Measurements from ENCODE around the gene ZNF791.

ZNF791 gene

DNA sequence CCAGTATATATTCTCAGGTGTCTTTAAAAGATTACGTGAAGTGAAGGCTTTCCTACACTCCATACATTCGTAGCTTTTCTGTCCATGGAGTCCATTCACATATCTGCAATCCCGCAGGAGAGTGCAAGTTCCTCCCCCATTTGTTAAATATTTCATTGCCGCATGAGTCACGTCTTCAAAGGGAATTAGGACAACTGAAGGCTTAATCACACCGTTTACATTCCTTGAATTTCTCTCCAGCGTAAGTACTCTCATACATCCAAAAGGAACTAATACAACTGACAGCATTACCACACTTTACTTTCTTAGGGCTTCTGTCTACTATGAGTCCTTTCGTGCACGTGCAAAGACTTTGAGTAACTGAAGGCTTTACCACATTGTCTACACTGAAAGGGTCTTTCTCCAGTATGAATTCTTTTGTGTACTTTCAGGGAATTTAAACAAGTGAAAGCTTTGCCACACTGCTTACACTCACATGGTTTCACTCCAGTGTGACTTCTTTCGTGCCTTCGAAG lies 30.5 kb upstream of the ZNF791 start:
- TF ChIP-seq PRDM1 (tag by site-specific recombination; IDR thresholded peaks at IDR 0.05) (peak; percentile 66), SCRT2 (tag by site-specific recombination; IDR thresholded peaks at IDR 0.05) (no peak)
- CTCF ChIA-PET, result no interaction called here
- POLR2A ChIA-PET, result no interaction called here
- Histone ChIP-seq H3K4me1 (ENCODE audit: control insufficient read depth, insufficient read depth, low read length) (no peaks in the 10 kb centered on the region), H3K36me3 (ENCODE audit: control insufficient read depth in 2 of 2, insufficient read depth in 1 of 2, low read length in 2 of 2) (peaks cover 8 to 47% of the 10 kb centered on the region in 2 experiments; a peak in 2 of 3 replicates), H3K27ac (ENCODE audit: extremely low read depth, low read depth, low read length) (no peak overlapping the region), H3K9me3 (ENCODE audit: control insufficient read depth, insufficient read depth, low read depth, low read length) (no peaks in the 10 kb centered on the region), H3K4me3 (ENCODE audit: low read depth, low read length) (no peak overlapping the region)

DNA sequence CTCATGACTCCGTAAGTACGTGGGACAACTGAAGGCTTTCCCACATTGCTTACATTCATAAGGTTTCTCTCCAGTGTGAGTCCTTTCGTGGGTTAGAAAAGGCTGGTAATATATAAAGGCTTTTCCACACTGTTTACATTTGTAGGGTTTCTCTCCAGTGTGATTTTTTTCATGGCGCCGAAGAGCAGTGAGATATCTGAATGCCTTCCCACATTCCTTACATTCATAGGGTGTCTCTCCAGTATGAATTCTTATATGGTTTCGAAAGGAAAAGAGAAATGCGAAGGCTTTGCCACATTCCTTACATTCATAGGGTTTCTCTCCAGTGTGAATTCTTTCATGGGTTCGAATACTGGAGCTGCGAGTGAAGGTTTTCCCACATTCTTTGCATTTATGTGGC lies 29.6 kb upstream of the ZNF791 start:
- no peak for TF ChIP-seq ZNF274 (IDR thresholded peaks at IDR 0.05; ENCODE audit: low read length)
- TF ChIP-seq ZNF274 (tag by site-specific recombination; IDR thresholded peaks at IDR 0.05; ENCODE audit: borderline replicate concordance), result peak; percentile 83; the same call in 1 of the 2 replicates
- no peak for TF ChIP-seq ZNF266 (tag by site-specific recombination; IDR thresholded peaks at IDR 0.05; ENCODE audit: low read depth)
- no peak for TF ChIP-seq SP2 (tag by site-specific recombination; IDR thresholded peaks at IDR 0.05)
- no peak for TF ChIP-seq HOXC10 (CRISPR knock-in tag; IDR thresholded peaks at IDR 0.05)
- peak; percentile 95 for TF ChIP-seq SETDB1 (IDR thresholded peaks at IDR 0.05; ENCODE audit: insufficient read length, low read length)
- no peak for TF ChIP-seq ZBTB48 (tag by site-specific recombination; IDR thresholded peaks at IDR 0.05)
- TF ChIP-seq, protein P1, sequence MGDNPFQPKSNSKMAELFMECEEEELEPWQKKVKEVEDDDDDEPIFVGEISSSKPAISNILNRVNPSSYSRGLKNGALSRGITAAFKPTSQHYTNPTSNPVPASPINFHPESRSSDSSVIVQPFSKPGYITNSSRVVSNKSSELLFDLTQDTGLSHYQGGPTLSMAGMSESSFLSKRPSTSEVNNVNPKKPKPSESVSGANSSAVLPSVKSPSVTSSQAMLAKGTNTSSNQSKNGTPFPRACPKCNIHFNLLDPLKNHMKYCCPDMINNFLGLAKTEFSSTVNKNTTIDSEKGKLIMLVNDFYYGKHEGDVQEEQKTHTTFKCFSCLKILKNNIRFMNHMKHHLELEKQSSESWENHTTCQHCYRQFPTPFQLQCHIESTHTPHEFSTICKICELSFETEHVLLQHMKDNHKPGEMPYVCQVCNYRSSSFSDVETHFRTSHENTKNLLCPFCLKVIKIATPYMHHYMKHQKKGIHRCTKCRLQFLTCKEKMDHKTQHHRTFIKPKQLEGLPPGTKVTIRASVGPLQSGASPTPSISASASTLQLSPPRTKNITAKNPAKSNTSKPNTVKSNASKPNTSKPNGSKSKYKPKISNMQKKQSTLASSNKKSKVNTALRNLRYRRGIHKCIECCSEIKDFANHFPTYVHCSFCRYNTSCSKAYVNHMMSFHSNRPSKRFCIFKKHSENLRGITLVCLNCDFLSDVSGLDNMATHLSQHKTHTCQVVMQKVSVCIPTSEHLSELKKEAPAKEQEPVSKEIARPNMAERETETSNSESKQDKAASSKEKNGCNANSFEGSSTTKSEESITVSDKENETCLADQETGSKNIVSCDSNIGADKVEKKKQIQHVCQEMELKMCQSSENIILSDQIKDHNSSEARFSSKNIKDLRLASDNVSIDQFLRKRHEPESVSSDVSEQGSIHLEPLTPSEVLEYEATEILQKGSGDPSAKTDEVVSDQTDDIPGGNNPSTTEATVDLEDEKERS (tag by site-specific recombination; IDR thresholded peaks at IDR 0.05), result no peak
- no peak for TF ChIP-seq ZNF114 (tag by site-specific recombination; IDR thresholded peaks at IDR 0.05)
- no peak for TF ChIP-seq ZNF621 (tag by site-specific recombination; IDR thresholded peaks at IDR 0.05)
- no peak for TF ChIP-seq ZSCAN16 (tag by site-specific recombination; IDR thresholded peaks at IDR 0.05)
- peaks cover 8 to 43% of the 10 kb centered on the region in 2 experiments; a peak in 2 of 3 replicates for H3K36me3 ChIP-seq (ENCODE audit: control insufficient read depth in 2 of 2, insufficient read depth in 1 of 2, low read length in 2 of 2)
- POLR2A ChIA-PET, result interaction anchor here (1.4 kb wide), 1 partner anchor 30 kb away, joined by 3 read pairs; the partner anchor contains the start of genes ZNF490 and ZNF791
- CTCF ChIA-PET, result interaction anchor here (0.6 kb wide), 1 partner anchor 1136 kb away, joined by 4 read pairs; no protein-coding TSS in a partner anchor
- no peaks in the 10 kb centered on the region for H3K4me1 ChIP-seq (ENCODE audit: control insufficient read depth, insufficient read depth, low read length)
- no peak overlapping the region for H3K4me3 ChIP-seq (ENCODE audit: low read depth, low read length)
- no peak overlapping the region for H3K27ac ChIP-seq (ENCODE audit: extremely low read depth, low read depth, low read length)
- no peaks in the 10 kb centered on the region for H3K9me3 ChIP-seq (ENCODE audit: control insufficient read depth, insufficient read depth, low read depth, low read length)

DNA sequence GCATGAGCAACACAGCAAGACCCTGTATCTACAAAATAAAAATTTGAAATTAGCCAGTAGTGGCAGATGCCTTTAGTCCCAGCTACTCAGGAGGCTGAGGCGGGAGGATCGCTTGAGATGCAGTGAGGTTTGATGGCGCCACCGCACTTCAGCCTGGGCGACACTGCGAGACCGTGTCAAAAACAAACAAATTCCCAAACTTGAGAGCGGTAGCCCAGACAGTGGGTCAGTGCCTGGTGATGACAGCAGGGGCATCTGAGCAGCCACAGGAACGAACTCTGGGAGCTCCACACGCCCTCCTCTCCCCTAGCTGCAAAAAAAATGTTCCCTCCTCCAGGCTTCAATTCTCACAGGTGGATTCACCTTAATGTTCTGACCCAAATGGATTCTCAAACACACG lies 14.2 kb upstream of the ZNF791 start:
- peaks cover 4 to 25% of the 10 kb centered on the region in 2 experiments; a peak in 2 of 3 replicates for H3K36me3 ChIP-seq (ENCODE audit: control insufficient read depth in 2 of 2, insufficient read depth in 1 of 2, low read length in 2 of 2)
- H3K4me3 ChIP-seq (ENCODE audit: low read depth, low read length), result no peak overlapping the region
- TF ChIP-seq, protein P2, sequence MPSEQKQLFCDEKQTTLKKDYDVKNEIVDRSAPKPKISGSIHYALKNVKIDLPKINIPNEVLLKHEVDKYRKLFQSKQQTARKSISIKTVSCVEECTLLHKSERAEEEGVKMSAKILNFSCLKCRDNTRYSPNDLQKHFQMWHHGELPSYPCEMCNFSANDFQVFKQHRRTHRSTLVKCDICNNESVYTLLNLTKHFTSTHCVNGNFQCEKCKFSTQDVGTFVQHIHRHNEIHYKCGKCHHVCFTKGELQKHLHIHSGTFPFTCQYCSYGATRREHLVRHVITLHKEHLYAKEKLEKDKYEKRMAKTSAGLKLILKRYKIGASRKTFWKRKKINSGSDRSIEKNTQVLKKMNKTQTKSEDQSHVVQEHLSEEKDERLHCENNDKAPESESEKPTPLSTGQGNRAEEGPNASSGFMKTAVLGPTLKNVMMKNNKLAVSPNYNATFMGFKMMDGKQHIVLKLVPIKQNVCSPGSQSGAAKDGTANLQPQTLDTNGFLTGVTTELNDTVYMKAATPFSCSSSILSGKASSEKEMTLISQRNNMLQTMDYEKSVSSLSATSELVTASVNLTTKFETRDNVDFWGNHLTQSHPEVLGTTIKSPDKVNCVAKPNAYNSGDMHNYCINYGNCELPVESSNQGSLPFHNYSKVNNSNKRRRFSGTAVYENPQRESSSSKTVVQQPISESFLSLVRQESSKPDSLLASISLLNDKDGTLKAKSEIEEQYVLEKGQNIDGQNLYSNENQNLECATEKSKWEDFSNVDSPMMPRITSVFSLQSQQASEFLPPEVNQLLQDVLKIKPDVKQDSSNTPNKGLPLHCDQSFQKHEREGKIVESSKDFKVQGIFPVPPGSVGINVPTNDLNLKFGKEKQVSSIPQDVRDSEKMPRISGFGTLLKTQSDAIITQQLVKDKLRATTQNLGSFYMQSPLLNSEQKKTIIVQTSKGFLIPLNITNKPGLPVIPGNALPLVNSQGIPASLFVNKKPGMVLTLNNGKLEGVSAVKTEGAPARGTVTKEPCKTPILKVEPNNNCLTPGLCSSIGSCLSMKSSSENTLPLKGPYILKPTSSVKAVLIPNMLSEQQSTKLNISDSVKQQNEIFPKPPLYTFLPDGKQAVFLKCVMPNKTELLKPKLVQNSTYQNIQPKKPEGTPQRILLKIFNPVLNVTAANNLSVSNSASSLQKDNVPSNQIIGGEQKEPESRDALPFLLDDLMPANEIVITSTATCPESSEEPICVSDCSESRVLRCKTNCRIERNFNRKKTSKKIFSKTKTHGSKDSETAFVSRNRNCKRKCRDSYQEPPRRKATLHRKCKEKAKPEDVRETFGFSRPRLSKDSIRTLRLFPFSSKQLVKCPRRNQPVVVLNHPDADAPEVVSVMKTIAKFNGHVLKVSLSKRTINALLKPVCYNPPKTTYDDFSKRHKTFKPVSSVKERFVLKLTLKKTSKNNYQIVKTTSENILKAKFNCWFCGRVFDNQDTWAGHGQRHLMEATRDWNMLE (tag by site-specific recombination; conservative IDR thresholded peaks at IDR 0.05; ENCODE audit: low read depth), result no peak
- no peak for TF ChIP-seq ZNF121 (tag by site-specific recombination; IDR thresholded peaks at IDR 0.05)
- no peak for TF ChIP-seq ZNF223 (tag by site-specific recombination; IDR thresholded peaks at IDR 0.05)
- no peak for TF ChIP-seq ZNF530 (tag by site-specific recombination; IDR thresholded peaks at IDR 0.05; ENCODE audit: low read depth)
- TF ChIP-seq, protein P3, sequence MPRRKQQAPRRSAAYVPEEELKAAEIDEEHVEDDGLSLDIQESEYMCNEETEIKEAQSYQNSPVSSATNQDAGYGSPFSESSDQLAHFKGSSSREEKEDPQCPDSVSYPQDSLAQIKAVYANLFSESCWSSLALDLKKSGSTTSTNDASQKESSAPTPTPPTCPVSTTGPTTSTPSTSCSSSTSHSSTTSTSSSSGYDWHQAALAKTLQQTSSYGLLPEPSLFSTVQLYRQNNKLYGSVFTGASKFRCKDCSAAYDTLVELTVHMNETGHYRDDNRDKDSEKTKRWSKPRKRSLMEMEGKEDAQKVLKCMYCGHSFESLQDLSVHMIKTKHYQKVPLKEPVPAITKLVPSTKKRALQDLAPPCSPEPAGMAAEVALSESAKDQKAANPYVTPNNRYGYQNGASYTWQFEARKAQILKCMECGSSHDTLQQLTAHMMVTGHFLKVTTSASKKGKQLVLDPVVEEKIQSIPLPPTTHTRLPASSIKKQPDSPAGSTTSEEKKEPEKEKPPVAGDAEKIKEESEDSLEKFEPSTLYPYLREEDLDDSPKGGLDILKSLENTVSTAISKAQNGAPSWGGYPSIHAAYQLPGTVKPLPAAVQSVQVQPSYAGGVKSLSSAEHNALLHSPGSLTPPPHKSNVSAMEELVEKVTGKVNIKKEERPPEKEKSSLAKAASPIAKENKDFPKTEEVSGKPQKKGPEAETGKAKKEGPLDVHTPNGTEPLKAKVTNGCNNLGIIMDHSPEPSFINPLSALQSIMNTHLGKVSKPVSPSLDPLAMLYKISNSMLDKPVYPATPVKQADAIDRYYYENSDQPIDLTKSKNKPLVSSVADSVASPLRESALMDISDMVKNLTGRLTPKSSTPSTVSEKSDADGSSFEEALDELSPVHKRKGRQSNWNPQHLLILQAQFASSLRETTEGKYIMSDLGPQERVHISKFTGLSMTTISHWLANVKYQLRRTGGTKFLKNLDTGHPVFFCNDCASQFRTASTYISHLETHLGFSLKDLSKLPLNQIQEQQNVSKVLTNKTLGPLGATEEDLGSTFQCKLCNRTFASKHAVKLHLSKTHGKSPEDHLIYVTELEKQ (tag by site-specific recombination; IDR thresholded peaks at IDR 0.05; ENCODE audit: borderline replicate concordance), result no peak
- TF ChIP-seq TRIM28 (IDR thresholded peaks at IDR 0.05; ENCODE audit: borderline replicate concordance, low read length), result no peak
- TF ChIP-seq ZNF302 (tag by site-specific recombination; IDR thresholded peaks at IDR 0.05; ENCODE audit: low read depth), result no peak
- no peak for TF ChIP-seq YY2 (tag by site-specific recombination; IDR thresholded peaks at IDR 0.05)
- no peak for TF ChIP-seq ZNF629 (tag by site-specific recombination; IDR thresholded peaks at IDR 0.05)
- no peak for TF ChIP-seq ZBTB48 (tag by site-specific recombination; IDR thresholded peaks at IDR 0.05)

More for the DNA sequence above, 14.2 kb upstream of the ZNF791 start:
- ChIA-PET CTCF (no interaction called here), POLR2A (no interaction called here)
- Histone ChIP-seq H3K4me1 (ENCODE audit: control insufficient read depth, insufficient read depth, low read length) (no peaks in the 10 kb centered on the region), H3K9me3 (ENCODE audit: control insufficient read depth, insufficient read depth, low read depth, low read length) (no peaks in the 10 kb centered on the region), H3K27ac (ENCODE audit: extremely low read depth, low read depth, low read length) (no peak overlapping the region)

Data from HEK293 (cell line).